OCI-LY3 (cell line): Measurements from ENCODE around the gene PPM1M.
A peak's percentile ranks its signal among the peaks of the same experiment; 100 is the strongest.

Source experiments
- H2AFZ ChIP-seq: fragments of 200-600, 300-600 bp; shearing (Covaris generic); 2 replicates; pipeline ENCODE4 v1.6.0; 2014; ENCODE audit warnings: antibody characterized with exemption, low read depth, low read length
- H3K27ac ChIP-seq: fragments of 200-600, 300-600 bp; sonication (generic); 2 replicates; pipeline ENCODE4 v1.5.1; 2014; ENCODE audit warnings: mild to moderate bottlenecking, low read length, moderate library complexity, mixed read lengths
- H3K27me3 ChIP-seq: fragments of 200-600, 300-600 bp; sonication (generic); 2 replicates; pipeline ENCODE4 v1.6.1; 2014; ENCODE audit warnings: low read depth, low read length, mixed read lengths
- H3K36me3 ChIP-seq: fragments of 200-600, 300-600 bp; sonication (generic); replicated peaks from 2 replicates; pipeline ENCODE3; 2014; ENCODE audit warnings: low read depth, low read length, mixed read lengths
- H3K4me1 ChIP-seq: fragments of 300-600, 200-600 bp; sonication (generic); 2 replicates; pipeline ENCODE4 v1.6.1; 2014; ENCODE audit warnings: low read length, mixed read lengths
- H3K4me2 ChIP-seq: fragments of 200-600, 300-600 bp; sonication (generic); 2 replicates; pipeline ENCODE4 v1.6.1; 2014; ENCODE audit warnings: low read length, mixed read lengths
- H3K4me3 ChIP-seq: fragments of 300-600, 200-600 bp; sonication (generic); 2 replicates; pipeline ENCODE4 v1.5.1; 2014; ENCODE audit warnings: antibody characterized with exemption, mild to moderate bottlenecking, low read length, moderate library complexity
- H3K79me2 ChIP-seq: fragments of 300-600, 200-600 bp; shearing (Covaris generic); 2 replicates; pipeline ENCODE4 v1.6.1; 2014; ENCODE audit warnings: mild to moderate bottlenecking, low read length, mixed read lengths
- H3K9ac ChIP-seq: fragments of 300-600, 200-600 bp; shearing (Covaris generic); 2 replicates; pipeline ENCODE4 v1.6.0; 2014; ENCODE audit warnings: mild to moderate bottlenecking, low read length, moderate library complexity
- H3K9me3 ChIP-seq: fragments of 200-600, 300-600 bp; shearing (Covaris generic); 2 replicates; pipeline ENCODE4 v1.6.1; 2014; ENCODE audit warnings: low read length, mixed read lengths; ENCODE audit not compliant: insufficient read depth
- H4K20me1 ChIP-seq: fragments of 200-600, 300-600 bp; sonication (generic); 2 replicates; pipeline ENCODE4 v1.6.1; 2016; ENCODE audit warnings: low read length, mixed read lengths; ENCODE audit not compliant: insufficient read depth
- CTCF ChIP-seq: fragments of 200-600, 300-600 bp; sonication (generic); IDR thresholded peaks from 2 replicates; pipeline ENCODE4 v1.5.1; 2014; ENCODE audit warnings: antibody characterized with exemption, low read length, low read depth
- EZH2phosphoT487 ChIP-seq: fragments of 200-600 bp; shearing (Covaris generic); IDR thresholded peaks from 2 replicates; pipeline ENCODE4 v1.6.1; 2018; ENCODE audit warnings: antibody characterized with exemption, mixed run types, low read depth

The PPM1M gene

DNA sequence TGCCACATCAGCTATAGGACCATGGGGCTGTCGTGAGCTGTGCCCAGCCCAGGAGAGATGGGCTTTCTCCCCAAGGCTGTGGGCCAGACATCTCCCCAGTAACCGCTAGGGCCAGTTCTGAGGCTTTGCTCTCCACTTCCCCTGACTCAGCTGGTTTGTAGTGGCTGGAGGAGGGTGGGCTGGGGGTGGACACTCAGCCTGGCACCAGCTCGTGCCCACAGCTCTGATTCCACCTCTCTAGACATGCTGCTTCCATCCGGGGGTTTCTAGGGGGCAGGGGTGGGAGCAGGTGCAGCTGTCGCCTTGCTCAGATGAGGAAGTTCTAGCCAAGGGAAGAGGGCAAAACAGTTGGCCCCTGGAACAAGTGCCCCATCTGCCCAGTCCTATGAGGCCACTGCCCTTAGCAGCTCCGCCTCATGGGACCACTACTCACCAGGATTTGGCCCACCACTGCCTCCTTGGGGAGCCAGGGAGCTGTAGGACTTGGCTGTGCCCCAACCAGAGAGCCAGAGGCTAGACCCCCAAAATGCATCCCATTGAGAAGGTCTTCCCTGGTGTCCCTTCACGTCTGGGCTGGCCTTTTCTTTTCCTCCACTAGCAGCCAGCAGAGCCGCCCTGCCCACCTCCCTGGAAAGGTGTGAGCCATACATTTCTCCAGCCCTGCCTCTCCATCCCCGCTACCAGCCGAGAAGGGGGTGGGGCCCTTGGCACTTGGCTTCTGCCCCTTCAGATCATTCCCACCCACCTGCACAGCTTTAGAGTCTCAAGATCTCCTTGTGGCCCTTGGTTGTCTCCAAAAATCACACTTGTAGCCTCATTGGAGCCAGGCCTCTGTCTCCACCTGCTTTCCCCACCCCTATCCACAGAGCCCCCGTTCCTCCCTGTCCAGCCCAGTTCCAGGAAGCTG is 51.9 kb downstream of the PPM1M start:
- no peak overlapping the region for H3K9ac ChIP-seq
- no peak for TF ChIP-seq CTCF
- no peak for TF ChIP-seq EZH2phosphoT487
- peaks cover 26% of the 10 kb centered on the region for H3K4me1 ChIP-seq
- no peaks in the 10 kb centered on the region for H3K9me3 ChIP-seq
- H3K79me2 ChIP-seq: no peaks in the 10 kb centered on the region
- H3K4me2 ChIP-seq: peak overlapping the region; percentile 26; the same call in 1 of the 2 replicates
- no peaks in the 10 kb centered on the region for H4K20me1 ChIP-seq
- no peak overlapping the region for H2AFZ ChIP-seq
- no peaks in the 10 kb centered on the region for H3K36me3 ChIP-seq
- no peak overlapping the region for H3K27ac ChIP-seq
- H3K4me3 ChIP-seq: no peak overlapping the region
- no peaks in the 10 kb centered on the region for H3K27me3 ChIP-seq

DNA sequence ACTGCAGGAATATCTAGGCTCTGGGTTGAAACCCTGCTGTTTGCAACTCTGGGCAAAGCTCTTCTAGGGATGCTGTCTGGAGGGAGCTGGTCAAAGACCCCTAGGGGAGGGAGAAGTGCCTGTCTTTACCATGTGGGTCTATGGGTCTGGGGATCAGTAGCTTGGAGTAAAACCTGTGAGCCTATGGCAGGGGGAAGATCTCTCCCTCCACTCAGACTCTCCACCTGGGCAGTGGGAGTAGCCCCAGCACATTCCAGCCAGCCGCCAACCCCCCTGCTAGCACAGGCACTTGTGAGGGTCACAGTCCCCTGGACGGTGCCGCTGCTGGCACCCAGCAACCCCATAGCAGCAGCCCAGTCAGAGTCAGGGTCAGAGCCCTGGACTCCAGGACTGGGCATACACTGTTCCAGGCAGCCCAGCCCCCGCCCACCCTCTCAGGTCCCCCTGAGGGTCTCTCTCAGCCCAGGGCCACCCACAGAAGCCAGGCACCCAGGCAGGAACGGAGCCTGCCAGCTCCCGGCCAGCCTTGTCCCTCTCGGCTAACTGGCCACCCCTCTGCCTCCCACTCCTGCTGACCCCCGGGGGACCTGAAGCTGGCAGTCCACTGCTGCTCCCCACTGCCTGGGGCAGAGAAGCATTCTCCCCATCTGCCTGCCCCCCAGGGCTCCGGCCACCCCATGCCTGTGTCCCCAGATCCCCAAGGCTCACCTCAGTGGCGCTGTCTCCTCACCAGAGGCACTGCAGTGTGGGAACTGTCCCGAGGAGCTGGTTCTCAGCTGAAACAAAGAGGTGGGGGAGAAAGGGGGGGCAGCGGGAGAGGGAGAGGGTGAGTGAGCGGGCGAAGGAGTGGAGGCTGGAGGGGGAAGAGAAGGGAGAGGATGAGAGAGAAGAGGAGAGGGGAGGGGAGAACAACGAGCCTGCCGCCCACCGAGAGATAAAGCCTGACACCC is 52.9 kb downstream of the PPM1M start:
- Histone ChIP-seq H3K4me1 (peaks cover 26% of the 10 kb centered on the region), H3K9me3 (no peaks in the 10 kb centered on the region), H2AFZ (no peak overlapping the region), H3K79me2 (no peaks in the 10 kb centered on the region), H3K27ac (no peak overlapping the region), H3K9ac (no peak overlapping the region), H3K4me2 (no peak overlapping the region), H3K4me3 (no peak overlapping the region), H3K36me3 (no peaks in the 10 kb centered on the region), H4K20me1 (no peaks in the 10 kb centered on the region), H3K27me3 (no peaks in the 10 kb centered on the region)
- TF ChIP-seq CTCF (no peak), EZH2phosphoT487 (no peak)

- H3K4me2 ChIP-seq: peak overlapping the region; percentile 53
- H3K27ac ChIP-seq: no peak overlapping the region
- peaks cover 26% of the 10 kb centered on the region for H3K4me1 ChIP-seq
- H3K79me2 ChIP-seq: no peaks in the 10 kb centered on the region
- no peaks in the 10 kb centered on the region for H3K36me3 ChIP-seq
- H4K20me1 ChIP-seq: no peaks in the 10 kb centered on the region
- H3K9me3 ChIP-seq: no peaks in the 10 kb centered on the region
- peak overlapping the region; percentile 10; the same call in 1 of the 2 replicates for H3K9ac ChIP-seq
- H3K27me3 ChIP-seq: no peaks in the 10 kb centered on the region
- TF ChIP-seq CTCF (no peak), EZH2phosphoT487 (no peak)
- H3K4me3 ChIP-seq: peak overlapping the region; percentile 41
- H2AFZ ChIP-seq: no peak overlapping the region
These were observed 53.8 kb downstream of the PPM1M start for GRCh38 chr3:52299247-52299878.
